D721Med (cell line): ENCODE results near the gene BCAR3.

Experiments used
- DNase-seq: peaks from one replicate; pipeline ENCODE4 v3.0.0; 2011; ENCODE audit warnings: low spot score; ENCODE audit not compliant: insufficient read length
- FAIRE-seq: peaks from 2 replicates; lab custom pipeline; 2011; peaks lifted over from hg19 to GRCh38; lab: Jason Lieb, UNC
- CTCF ChIP-seq: IDR thresholded peaks from 2 replicates; pipeline ENCODE4 v1.5.1; 2012; ENCODE audit warnings: mild to moderate bottlenecking, control low read depth; ENCODE audit not compliant: insufficient read depth; ENCODE audit errors: missing control alignments

Gene BCAR3

DNA sequence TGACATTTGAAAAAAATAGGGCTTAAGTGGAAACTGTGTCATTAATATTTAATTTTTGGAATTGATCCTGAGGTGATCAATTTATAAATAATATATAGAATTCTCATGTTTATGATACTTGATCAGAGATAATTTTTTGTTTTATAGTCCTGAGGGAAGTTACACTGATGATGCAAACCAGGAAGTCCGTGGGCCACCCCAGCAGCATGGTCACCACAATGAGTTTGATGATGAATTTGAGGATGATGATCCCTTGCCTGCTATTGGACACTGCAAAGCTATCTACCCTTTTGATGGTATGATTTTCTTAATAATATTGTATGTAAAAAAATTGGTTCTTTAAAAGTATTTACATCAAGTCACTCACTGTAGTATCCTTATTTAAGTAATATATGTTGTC, 132.5 kb downstream of the BCAR3 start:
- FAIRE-seq (no peak), DNase-seq (no peak)
- TF ChIP-seq CTCF = no peak

DNA sequence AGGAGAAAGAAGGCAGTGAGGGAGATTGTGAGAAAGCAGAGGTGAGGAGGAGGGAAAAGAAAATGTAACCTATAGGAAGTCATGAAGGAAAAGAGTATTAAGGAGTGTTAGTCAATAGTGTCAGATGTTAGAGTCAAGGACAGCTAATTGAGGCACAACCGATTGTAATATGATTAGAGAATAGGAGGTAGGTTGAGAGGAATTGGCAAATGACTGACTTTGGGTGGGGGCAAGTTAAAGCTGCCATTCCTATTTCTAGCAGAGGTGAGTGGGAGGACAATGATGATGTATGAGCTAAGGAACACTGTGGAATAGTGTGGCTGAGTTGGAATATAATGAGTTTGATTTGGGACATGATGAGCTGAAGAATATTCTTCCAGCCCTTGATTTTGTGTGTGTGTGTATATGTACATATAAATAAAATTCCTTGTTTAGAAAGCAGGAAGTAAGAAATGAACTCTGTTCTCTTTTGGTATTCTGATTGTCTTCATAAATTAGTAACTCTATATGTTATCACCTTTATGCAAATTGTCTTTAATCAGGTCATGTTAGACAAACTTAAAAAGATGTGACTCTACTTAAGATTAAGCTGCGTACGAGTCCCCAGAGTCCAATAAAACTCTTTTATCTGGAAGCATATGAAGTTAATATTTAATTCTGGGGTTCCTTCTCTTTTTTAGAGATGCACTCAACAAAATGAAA, 135.3 kb downstream of the BCAR3 start:
- TF ChIP-seq CTCF = no peak
- no peak for DNase-seq
- no peak for FAIRE-seq

- FAIRE-seq (no peak), DNase-seq (no peak)
- no peak for TF ChIP-seq CTCF
Measured at GRCh38 chr1:93542398-93542797, 139.2 kb downstream of the BCAR3 start.

DNA sequence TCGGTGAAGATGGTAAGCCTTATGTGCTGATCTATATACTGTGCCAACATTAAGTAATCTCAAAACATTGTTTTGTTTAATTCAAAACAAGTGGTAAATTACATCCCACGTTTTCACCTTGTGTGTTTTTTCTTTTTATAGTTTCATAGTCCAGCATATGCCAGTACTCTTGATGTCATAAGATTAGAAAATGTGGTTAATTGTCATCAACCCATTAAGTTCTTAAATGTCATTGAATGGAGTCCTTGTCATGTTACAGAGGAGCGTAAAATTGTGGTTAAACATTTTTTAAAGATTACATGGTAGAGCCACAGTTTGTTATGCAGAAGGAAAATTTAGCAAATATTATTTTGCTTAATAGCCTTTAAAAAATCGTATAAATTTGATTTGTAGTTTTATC, 140.6 kb downstream of the BCAR3 start:
- TF ChIP-seq CTCF = no peak
- DNase-seq = no peak
- FAIRE-seq = no peak

GRCh38 chr1:93537924-93538323, 143.7 kb downstream of the BCAR3 start:
- FAIRE-seq (no peak), DNase-seq (no peak)
- TF ChIP-seq CTCF = no peak

DNA sequence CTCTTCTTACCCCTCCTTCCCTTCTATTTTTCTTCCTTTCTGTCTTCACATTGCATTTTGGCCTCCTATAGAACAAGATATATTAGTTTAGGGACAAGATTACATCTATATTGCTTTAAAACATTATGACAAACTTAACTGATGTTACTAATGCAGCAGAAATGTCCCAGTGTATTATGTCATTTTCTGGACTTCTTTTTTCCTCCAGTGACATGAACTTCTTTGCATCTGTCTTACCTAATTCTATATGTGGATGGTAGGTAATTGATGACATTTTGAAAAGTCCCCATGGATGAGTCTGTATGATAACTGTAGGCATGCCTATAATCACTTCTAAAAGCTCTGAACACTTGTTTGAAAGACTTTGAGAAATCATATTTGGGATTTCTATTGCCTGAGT, 144.2 kb downstream of the BCAR3 start:
- FAIRE-seq (no peak), DNase-seq (no peak)
- TF ChIP-seq CTCF = no peak

DNA sequence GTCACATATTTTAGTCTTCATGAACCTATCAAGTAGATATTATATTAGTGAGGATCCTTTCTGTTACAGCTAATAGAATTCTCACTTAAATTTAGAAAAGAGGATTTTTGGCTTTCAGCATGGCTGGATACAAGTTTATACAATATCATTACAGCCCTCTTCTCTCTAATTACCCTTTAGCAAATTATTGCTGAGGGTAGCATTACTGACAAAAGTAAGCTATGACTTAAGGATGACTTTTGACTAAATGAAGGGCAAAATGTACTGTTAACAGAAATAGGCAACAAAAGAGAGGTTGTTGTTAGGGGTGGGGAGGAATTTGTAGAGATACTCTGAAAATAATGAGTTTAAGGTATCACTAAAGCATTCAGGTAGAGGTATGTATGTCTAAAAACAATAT, 148.0 kb downstream of the BCAR3 start:
- no peak for TF ChIP-seq CTCF
- FAIRE-seq (no peak), DNase-seq (no peak)
